DMS153 treated with DMSO at 0.1 percent for 48 hours (cell line): Measurements from ENCODE around the gene TMA16.
"Not testable (repeated sequence)": the region's sequence is repeated elsewhere in the genome, so short reads cannot be mapped to it uniquely, and the experiment has no call there.

Experiments
- DNase-seq: peaks from one replicate; lab custom pipeline; 2025; ENCODE audit not compliant: unreplicated experiment; lab: John Stamatoyannopoulos, UW

TMA16 gene

DNA sequence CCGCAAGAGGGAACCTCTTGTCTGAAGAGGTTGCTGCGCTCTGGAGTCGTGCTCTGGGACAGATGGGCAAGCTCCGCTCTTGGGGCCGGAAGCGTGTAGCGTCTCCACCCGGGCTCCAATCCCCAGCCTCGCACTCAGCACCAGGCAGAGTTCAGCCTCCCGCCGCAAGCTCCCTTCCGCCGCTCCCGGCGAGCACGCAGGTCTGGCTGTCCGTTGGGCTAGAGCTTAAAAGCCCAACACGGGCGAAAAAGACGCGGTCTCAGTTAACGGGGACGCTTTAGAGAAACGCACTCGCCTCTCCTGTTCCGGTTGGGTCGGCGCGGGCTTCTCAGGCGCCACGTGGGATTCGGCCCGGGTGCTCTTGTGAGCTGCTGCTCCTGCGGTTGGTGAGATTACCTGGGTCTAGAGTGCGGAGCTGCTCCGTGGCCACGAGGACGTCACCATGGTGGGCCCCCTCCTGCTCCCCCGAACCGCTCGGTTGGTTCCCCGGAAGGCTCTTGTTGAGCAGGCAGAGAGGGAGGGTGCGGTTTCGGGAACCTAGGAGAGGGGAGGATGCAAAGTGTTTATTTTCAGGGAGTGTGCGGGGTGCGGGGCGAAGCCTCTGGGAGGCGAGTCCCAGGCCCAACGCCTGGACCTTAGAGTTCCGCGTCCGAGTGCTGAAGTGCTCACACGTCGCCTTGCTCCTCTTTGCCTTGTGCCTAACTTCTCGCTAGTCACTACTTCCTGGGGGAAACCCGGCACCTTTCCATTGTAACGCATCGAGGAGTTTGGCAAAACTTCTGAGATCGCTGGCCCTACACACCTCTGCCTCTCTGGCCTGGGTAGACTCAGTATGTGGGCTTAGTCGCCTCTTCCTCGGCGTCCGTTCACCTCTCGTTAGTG, at the start of gene TMA16:
TMA16 (plus strand) TSS at position 331 of the 882 bp plus-strand sequence; CDS start at position 443, 112 bp downstream.
- peak; percentile 76 for DNase-seq

DNA sequence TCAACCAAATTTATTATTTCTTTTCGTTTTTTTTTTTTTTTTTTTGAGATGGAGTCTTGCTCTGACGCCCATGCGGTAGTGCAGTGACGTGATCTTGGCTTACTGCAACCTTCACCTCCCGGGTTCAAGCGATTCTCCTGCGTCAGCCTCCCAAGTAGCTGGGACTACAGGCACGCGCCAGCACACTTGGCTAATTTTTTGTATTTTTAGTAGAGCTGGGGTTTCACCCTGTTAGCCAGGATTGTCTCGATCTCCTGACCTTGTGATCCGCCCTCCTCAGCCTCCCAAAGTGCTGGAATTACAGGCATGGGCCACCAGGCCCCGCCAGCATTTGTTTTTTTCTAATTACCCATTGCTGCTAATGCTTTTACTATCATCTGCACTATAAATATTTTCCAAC, 47.5 kb upstream of the TMA16 start:
- not testable (repeated sequence) for DNase-seq

DNA sequence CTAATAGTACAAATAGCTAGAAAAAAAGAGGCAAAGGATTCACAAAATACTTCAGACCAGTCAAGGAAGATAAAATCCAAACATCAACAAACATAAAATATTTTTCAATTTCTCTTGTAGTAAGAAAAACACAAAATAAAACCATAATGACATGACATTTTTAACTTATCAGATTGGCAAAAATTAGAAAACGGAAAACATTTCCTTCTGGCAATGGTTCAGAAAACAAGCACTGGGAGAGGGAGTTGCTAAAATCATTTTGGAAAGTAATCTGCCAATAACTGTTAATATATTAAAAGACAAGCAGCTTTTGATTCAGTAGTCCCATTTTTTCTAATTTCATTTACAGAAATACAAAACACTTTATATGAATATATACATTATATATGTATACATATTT, 47.0 kb upstream of the TMA16 start:
- no peak for DNase-seq

GRCh38 chr4:163448540-163449203, 45.8 kb upstream of the TMA16 start:
- no peak for DNase-seq

GRCh38 chr4:163462556-163462955, 31.9 kb upstream of the TMA16 start:
- DNase-seq, result no peak

GRCh38 chr4:163467082-163467770, 27.3 kb upstream of the TMA16 start:
- no peak for DNase-seq

DNA sequence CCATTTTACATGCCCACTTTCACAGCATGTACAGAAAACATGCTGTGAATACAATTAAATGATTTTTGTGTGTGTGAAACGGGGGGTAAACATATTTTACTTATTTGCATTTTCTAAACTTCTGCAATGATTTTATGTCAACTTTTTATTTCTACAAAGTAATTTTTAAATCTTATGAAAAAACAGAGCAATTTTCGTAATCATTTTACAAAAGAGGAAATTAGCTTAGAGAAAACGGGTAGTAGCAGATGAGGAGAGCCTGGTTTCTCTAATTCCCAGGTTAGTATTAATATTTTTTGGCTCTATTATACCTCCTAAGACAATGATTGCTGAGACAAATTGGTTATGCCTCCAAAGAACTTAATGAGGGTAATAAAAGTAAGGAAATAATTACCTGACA, 24.1 kb upstream of the TMA16 start:
- DNase-seq, result no peak

DNA sequence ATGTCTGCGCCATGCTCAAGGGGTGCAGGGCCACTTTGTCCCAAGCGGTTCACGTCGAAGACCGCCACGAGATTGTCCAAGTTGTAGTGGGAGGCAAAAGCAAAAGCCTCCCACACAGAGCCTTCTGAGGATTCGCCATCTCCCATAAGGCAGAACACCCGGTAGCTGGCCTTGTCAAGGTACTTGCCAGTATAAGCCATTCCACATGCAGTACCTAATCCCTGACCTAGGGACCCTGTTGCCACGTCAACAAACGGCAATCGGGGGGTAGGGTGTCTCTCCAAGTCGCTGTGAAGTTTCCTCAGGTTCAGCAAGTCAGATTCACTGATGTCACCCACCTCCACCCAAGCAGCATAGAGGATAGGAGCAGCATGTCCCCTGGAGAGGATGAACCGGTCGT, 21.4 kb upstream of the TMA16 start:
- DNase-seq, result no peak

DNA sequence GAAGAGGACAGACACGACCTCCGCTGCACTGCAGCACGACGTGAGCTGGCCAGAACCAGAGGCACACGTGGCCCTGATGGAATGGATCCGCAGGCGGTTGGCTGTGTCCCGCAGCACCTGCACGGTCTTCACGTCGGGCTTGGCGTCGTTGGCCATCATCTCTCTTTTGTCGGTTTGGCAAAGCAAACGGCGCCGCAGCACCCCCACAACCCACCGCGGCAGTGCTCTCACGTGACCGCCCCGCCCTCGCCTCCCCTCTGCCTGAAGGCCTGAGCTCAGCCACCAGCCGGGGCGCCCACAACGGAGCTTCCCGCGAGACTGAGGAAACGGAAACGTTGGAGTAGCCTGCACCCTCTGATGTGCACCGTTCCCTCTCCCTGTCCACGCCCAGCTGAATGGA, 20.9 kb upstream of the TMA16 start, which contains the start of gene TKTL2:
TKTL2 (minus strand) TSS at position 179 of the 400 bp plus-strand sequence; CDS start at position 159, 20 bp downstream.
- no peak for DNase-seq

DNA sequence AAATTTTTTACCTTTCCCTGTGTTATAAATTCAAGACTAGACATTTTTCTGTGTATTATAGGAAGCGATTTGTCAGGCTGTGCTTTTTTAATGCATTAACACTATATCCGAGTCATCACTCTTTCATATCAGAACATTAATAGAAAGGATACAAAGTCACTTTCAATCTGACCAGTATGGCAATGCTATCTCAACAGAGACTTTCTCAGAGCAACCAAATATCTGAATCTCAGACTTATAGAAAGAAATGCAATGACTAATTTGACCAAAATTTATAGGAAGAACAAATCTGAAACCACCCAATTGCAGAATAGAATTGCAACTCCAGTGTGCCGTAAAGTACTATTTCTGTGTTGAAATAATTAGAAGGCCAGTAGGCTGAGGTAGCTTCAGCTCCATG, 20.5 kb upstream of the TMA16 start:
- DNase-seq, result no peak

- DNase-seq, result no peak
Observed at GRCh38 chr4:163476761-163477438, 17.6 kb upstream of the TMA16 start.

GRCh38 chr4:163482190-163482589, 12.3 kb upstream of the TMA16 start:
- DNase-seq, result no peak

DNA sequence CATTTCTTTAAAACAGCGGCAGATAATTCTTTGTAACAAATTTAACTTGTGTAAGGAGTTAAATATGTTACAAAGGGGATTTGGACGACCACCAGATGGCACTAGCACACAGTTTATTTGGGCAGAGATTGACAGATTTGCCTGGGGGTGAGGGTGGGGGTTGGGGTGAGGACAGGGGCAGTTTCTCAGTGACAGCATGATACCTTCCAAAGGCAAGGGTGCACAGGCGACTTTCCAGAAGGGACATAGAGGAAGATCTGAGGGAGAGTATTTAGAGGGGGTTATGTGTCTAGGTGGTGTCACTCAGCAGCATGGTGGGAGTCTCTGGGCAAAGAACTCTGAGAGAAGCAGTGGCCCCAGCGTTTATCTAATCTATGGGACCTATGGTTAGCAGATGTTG, 9.6 kb upstream of the TMA16 start:
- no peak for DNase-seq

GRCh38 chr4:163485589-163485988, 8.9 kb upstream of the TMA16 start:
- DNase-seq, result no peak

- no peak for DNase-seq
Observed at GRCh38 chr4:163486321-163486720, 8.2 kb upstream of the TMA16 start.

GRCh38 chr4:163489929-163490328, 4.6 kb upstream of the TMA16 start:
- DNase-seq, result no peak

- no peak for DNase-seq
Observed at GRCh38 chr4:163492951-163493504, 1.5 kb upstream of the TMA16 start.

- no peak for DNase-seq
Observed at GRCh38 chr4:163493643-163494359, 689 bp upstream of the TMA16 start.

- no peak for DNase-seq
Observed at GRCh38 chr4:163495900-163496299, 1.4 kb downstream of the TMA16 start.

- DNase-seq, result no peak
Observed at GRCh38 chr4:163500586-163500985, 6.1 kb downstream of the TMA16 start.
